OCI-LY7 (cell line): ENCODE measurements around the gene KIF3A. TPM values are rescaled to one million over a fixed set of nuclear protein-coding genes. Genes with fewer than 3 reads are reported as not detected.
"Not testable (repeated sequence)": the region's sequence is repeated elsewhere in the genome, so short reads cannot be mapped to it uniquely, and the experiment has no call there.

Source experiments
- BruUV-seq: library from RNA; stranded (reverse); fragments of 400-500 nt; replicated peaks from 2 replicates; lab custom pipeline; 2021; lab: Mats Ljungman, UMichigan
- CTCF ChIA-PET: fragments of 300-600 bp; sonication (Branson Sonifier 250); formaldehyde crosslinking; loops from one replicate; lab custom pipeline; 2022; ENCODE audit warnings: antibody characterized with exemption; ENCODE audit not compliant: unreplicated experiment; lab: Charles Lee
- POLR2A ChIA-PET: fragments of 300-600 bp; sonication (Branson Sonifier 250); formaldehyde crosslinking; loops from one replicate; lab custom pipeline; 2022; ENCODE audit warnings: antibody characterized with exemption; lab: Charles Lee
- DNase-seq: peaks from one replicate; pipeline ENCODE4 v3.0.0-alpha.2; 2015; ENCODE audit warnings: low spot score
- H2AFZ ChIP-seq: fragments of 200-600 bp; sonication (generic), shearing (Covaris generic); 2 replicates; pipeline ENCODE4 v1.6.1; 2014; ENCODE audit warnings: mild to moderate bottlenecking, antibody characterized with exemption, low read length, moderate library complexity
- H3K27ac ChIP-seq: fragments of 200-600 bp; sonication (generic); 2 replicates; pipeline ENCODE4 v1.5.1; 2014; ENCODE audit warnings: mixed run types, low read depth, mild to moderate bottlenecking, moderate library complexity, low read length, inconsistent platforms; ENCODE audit not compliant: poor library complexity, severe bottlenecking
- H3K36me3 ChIP-seq: fragments of 200-600 bp; sonication (generic); 2 replicates; pipeline ENCODE4 v1.6.1; 2014; ENCODE audit warnings: mild to moderate bottlenecking, antibody characterized with exemption, low read length, moderate library complexity, mixed read lengths; ENCODE audit not compliant: insufficient read depth
- H3K4me1 ChIP-seq: fragments of 200-600 bp; sonication (generic); 2 replicates; pipeline ENCODE4 v1.5.1; 2014; ENCODE audit warnings: mild to moderate bottlenecking, low read length; ENCODE audit not compliant: insufficient read depth, poor library complexity, severe bottlenecking
- H3K4me2 ChIP-seq: fragments of 200-600 bp; sonication (generic); 2 replicates; pipeline ENCODE4 v1.6.1; 2014; ENCODE audit warnings: mild to moderate bottlenecking, low read length
- H3K4me3 ChIP-seq: fragments of 200-600 bp; sonication (generic); 2 replicates; pipeline ENCODE4 v1.5.1; 2014; ENCODE audit warnings: mild to moderate bottlenecking, low read depth, low read length; ENCODE audit not compliant: poor library complexity, severe bottlenecking
- H3K79me2 ChIP-seq: fragments of 200-600 bp; sonication (generic); 2 replicates; pipeline ENCODE4 v1.6.1; 2016; ENCODE audit warnings: low read depth, mild to moderate bottlenecking, low read length, moderate library complexity, mixed read lengths; ENCODE audit not compliant: insufficient read depth
- H3K9me2 ChIP-seq: fragments of 200-600 bp; sonication (generic); 2 replicates; pipeline ENCODE4 v1.6.1; 2016; ENCODE audit warnings: mild to moderate bottlenecking, low read length, mixed read lengths; ENCODE audit not compliant: insufficient read depth
- H3K9me3 ChIP-seq: fragments of 200-600 bp; sonication (generic); 2 replicates; pipeline ENCODE4 v1.6.1; 2014; ENCODE audit warnings: mild to moderate bottlenecking, mixed run types, low read length, mixed read lengths
- H4K20me1 ChIP-seq: fragments of 200-600 bp; sonication (generic); 2 replicates; pipeline ENCODE4 v1.6.1; 2014; ENCODE audit warnings: mild to moderate bottlenecking, antibody characterized with exemption, low read length, moderate library complexity, mixed read lengths; ENCODE audit not compliant: insufficient read depth
- EZH2phosphoT487 ChIP-seq: fragments of 200-600 bp; sonication (generic); IDR thresholded peaks from 2 replicates; pipeline ENCODE4 v1.6.1; 2018; ENCODE audit warnings: low read depth, borderline replicate concordance, mild to moderate bottlenecking, mixed run types, antibody characterized with exemption, low read length, moderate library complexity, mixed read lengths
- intact Hi-C: fragments of 100-400 bp; cut with micrococcal nuclease; formaldehyde crosslinking; loops from one replicate; pipeline ENCODE4 v1.10.0; 2022; ENCODE audit not compliant: unreplicated experiment
- total RNA-seq, 2 experiments: library from RNA; depleted of rRNA in 1 of 2; stranded (reverse); fragments of >200 nt in 1 of 2; shearing (Covaris generic) in 1 of 2; gene quantifications; 2 replicates each; pipeline ENCODE4 v1.2.3, GENCODE V29; 2014 to 2022
- TF ChIP-seq, protein P1 (sequence below): fragments of 200-600 bp; sonication (generic); conservative IDR thresholded peaks from 2 replicates; pipeline ENCODE4 v1.5.1; 2014; ENCODE audit warnings: mild to moderate bottlenecking, antibody characterized with exemption, low read length, moderate library complexity, mixed read lengths

The KIF3A gene
- total RNA-seq, 2 experiments from 2014 or later = 6.7 to 14.2 TPM

DNA sequence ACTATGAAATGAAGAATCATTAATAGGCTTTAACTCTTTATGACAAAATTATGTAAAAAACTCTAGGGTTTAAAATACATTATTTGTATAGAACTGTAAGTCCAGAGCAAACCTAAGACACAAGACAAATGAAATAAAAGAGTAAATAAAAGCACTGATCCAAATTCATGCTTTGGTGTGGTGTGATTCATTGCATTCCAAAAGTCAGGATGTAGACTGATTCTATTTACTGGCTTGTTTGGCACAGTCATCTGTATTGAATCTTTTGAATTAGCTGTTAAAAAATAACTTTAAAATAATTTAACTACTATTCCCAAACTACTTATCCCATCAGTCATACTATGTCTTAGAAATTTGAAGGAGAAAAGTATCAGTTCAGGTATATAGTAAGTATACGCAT is 32.5 kb downstream of the KIF3A start:
- no peak overlapping the region for H3K4me2 ChIP-seq
- H2AFZ ChIP-seq = no peak overlapping the region
- CTCF ChIA-PET = no interaction called here
- no peak for DNase-seq
- H3K27ac ChIP-seq = no peak overlapping the region
- H3K79me2 ChIP-seq = no peaks in the 10 kb centered on the region
- H3K4me3 ChIP-seq = no peak overlapping the region
- TF ChIP-seq, protein P1, sequence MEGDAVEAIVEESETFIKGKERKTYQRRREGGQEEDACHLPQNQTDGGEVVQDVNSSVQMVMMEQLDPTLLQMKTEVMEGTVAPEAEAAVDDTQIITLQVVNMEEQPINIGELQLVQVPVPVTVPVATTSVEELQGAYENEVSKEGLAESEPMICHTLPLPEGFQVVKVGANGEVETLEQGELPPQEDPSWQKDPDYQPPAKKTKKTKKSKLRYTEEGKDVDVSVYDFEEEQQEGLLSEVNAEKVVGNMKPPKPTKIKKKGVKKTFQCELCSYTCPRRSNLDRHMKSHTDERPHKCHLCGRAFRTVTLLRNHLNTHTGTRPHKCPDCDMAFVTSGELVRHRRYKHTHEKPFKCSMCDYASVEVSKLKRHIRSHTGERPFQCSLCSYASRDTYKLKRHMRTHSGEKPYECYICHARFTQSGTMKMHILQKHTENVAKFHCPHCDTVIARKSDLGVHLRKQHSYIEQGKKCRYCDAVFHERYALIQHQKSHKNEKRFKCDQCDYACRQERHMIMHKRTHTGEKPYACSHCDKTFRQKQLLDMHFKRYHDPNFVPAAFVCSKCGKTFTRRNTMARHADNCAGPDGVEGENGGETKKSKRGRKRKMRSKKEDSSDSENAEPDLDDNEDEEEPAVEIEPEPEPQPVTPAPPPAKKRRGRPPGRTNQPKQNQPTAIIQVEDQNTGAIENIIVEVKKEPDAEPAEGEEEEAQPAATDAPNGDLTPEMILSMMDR = no peak
- TF ChIP-seq EZH2phosphoT487 = no peak
- H4K20me1 ChIP-seq = no peaks in the 10 kb centered on the region
- no peaks in the 10 kb centered on the region for H3K9me2 ChIP-seq
- BruUV-seq = no TSS peak
- H3K4me1 ChIP-seq = no peaks in the 10 kb centered on the region
- intact Hi-C loops = loop anchor here (5.0 kb wide), 1 partner anchor 178 kb away; no protein-coding TSS in a partner anchor
- H3K36me3 ChIP-seq = peaks cover 17% of the 10 kb centered on the region
- H3K9me3 ChIP-seq = no peaks in the 10 kb centered on the region
- POLR2A ChIA-PET = interaction anchor here (1.1 kb wide), 1 partner anchor 36 kb away, joined by 3 read pairs; no protein-coding TSS in a partner anchor

DNA sequence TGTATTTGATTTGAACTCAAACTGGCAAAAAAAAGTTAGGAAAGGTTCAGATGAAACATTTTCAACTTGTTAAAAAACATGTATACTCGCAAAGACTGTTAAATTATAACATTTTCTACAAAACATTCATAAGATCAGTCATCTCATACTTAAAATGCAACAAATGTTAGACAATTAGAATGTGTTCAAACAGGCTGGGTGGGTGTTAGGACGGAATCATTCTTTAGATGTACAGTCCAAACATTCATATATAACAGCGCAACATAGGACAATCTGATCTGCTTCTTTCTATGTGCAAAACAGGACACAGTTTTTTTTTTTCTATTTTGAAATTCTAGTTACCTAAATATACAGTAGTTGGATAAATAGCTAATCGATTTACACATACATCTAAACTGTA is 41.4 kb downstream of the KIF3A start:
- TF ChIP-seq EZH2phosphoT487 = no peak
- TF ChIP-seq, protein P1 = no peak
- Histone ChIP-seq H2AFZ (no peak overlapping the region), H3K4me2 (no peak overlapping the region), H3K36me3 (peaks cover 15% of the 10 kb centered on the region), H3K9me3 (no peaks in the 10 kb centered on the region), H3K4me1 (no peaks in the 10 kb centered on the region), H4K20me1 (no peaks in the 10 kb centered on the region), H3K27ac (no peak overlapping the region), H3K9me2 (no peaks in the 10 kb centered on the region), H3K79me2 (no peaks in the 10 kb centered on the region), H3K4me3 (no peak overlapping the region)
- ChIA-PET CTCF (no interaction called here), POLR2A (interaction anchor here (1.4 to 1.6 kb wide), 3 partner anchors 14 to 41 kb away, joined by 3 to 4 read pairs (median 3); partner anchors contain the start of genes IL4 and KIF3A)
- BruUV-seq = no TSS peak
- DNase-seq = no peak
- intact Hi-C loops = no loop called here

DNA sequence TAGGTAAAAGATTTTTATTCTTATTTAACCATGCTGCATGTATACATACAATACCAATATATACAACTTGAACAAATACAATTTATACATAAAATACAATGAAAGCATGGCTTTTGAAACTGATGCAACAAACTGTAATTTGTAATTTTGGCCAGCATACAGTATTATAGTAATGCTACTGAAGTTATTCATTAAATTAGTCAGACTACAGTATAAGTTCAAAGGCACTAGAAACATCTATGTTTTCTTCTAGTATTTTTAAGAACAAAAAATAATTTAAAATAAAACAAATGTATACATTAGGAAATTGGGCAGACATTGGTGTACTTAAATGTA is 44.7 kb downstream of the KIF3A start:
- Histone ChIP-seq H3K79me2 (no peaks in the 10 kb centered on the region), H3K4me3 (no peak overlapping the region), H4K20me1 (no peaks in the 10 kb centered on the region), H3K4me1 (no peaks in the 10 kb centered on the region), H3K9me3 (no peaks in the 10 kb centered on the region), H3K9me2 (no peaks in the 10 kb centered on the region), H3K27ac (no peak overlapping the region), H3K36me3 (no peaks in the 10 kb centered on the region), H2AFZ (no peak overlapping the region), H3K4me2 (no peak overlapping the region)
- no peak for TF ChIP-seq EZH2phosphoT487
- TF ChIP-seq, protein P1 = no peak
- intact Hi-C loops = no loop called here
- CTCF ChIA-PET = no interaction called here
- BruUV-seq = no TSS peak
- POLR2A ChIA-PET = no interaction called here
- no peak for DNase-seq

DNA sequence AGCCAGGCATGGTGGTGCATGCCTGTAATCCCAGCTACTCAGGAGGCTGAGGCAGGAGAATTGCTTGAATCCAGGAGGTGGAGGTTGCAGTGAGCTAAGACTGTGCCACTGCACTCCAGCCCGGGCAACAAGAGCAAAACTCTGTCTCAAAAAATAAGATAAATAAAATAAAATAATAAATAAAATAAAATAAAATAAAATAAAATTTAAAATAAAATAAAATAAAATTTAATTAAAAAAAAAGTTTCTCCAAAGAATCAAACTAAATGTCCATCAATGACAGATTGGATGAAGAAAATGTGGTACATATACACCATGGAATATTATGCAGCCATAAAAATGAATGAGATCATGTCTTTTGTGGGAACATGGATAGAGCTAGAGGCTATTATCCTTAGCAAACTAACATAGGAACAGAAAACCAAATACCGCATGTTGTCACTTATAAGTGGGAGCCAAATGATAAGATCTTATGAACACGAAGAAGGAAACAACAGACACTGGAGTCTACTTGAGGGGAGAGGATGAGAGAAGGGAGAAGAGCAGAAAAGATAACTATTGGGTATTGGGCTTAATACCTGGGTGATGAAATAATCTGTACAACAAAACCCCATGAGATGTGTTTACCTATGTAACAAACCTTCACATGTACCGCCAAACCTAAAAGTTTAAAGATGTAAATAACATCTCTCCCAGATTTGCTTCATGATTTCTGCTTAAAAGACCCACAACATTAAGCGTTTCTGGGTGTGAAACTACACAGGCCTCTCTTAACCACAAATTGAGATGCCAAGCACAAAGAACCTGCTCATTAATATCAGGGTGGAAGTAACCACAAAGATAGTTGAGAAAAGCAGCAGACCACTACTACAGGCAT is 45.4 kb downstream of the KIF3A start:
- POLR2A ChIA-PET, DNase-seq, H3K4me1 ChIP-seq, H3K4me3 ChIP-seq, BruUV-seq, H3K4me2 ChIP-seq, H3K9me3 ChIP-seq, CTCF ChIA-PET, H3K27ac ChIP-seq, H2AFZ ChIP-seq, H4K20me1 ChIP-seq, H3K79me2 ChIP-seq, H3K9me2 ChIP-seq, intact Hi-C loops, H3K36me3 ChIP-seq: not testable (repeated sequence)
